Measurements from ENCODE around the gene TNFRSF25. TPM values are rescaled to one million over a fixed set of nuclear protein-coding genes. Genes with fewer than 3 reads are reported as not detected.

Gene TNFRSF25
- total RNA-seq, 1 experiment from 2014 or later: 19.4 TPM

DNA sequence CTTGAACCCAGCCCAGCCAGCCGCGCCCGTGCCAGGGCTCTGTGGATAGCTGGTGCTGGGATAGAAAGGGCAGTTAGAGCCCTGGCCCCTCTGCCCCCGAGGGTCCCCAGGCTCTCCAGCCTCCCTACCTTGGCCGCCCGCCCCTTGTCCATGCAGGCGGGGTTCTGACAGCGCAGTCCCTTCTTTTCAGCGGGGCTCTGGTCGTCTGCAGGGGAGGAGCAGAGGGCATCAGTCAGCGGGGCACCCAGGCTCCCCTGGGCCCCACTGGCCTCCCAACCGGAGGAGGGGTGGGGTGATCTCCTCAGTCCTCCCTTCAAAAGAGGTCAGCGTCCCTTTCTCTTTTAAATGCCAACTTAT is 30.4 kb upstream of the TNFRSF25 start:
- H3K27me3 Mint-ChIP-seq (ENCODE audit: low read depth): peaks cover 34% of the 10 kb centered on the region
- no peak overlapping the region for H2BK12ac ChIP-seq (ENCODE audit: insufficient read length, low read depth, low read length)
- no peak overlapping the region for H4K91ac ChIP-seq (ENCODE audit: insufficient read length, low read depth, low read length)
- no peaks in the 10 kb centered on the region for H3K79me1 ChIP-seq (ENCODE audit: insufficient read depth, low read depth, low read length, poor library complexity, severe bottlenecking)
- H3K23ac ChIP-seq (ENCODE audit: insufficient read length, low read depth, low read length): no peak overlapping the region
- no peak overlapping the region for H3K27ac Mint-ChIP-seq
- peaks cover 24 to 25% of the 10 kb centered on the region in 2 experiments for H3K4me1 Mint-ChIP-seq
- no peak overlapping the region for H3K14ac ChIP-seq (ENCODE audit: insufficient read depth, low read length)
- no peak overlapping the region for H4K5ac ChIP-seq (ENCODE audit: insufficient read length, low read depth, low read length)
- no peak for DNase-seq
- H3K27ac ChIP-seq (ENCODE audit: insufficient read length, low read depth, low read length): no peak overlapping the region
- TF ChIP-seq, protein P1, sequence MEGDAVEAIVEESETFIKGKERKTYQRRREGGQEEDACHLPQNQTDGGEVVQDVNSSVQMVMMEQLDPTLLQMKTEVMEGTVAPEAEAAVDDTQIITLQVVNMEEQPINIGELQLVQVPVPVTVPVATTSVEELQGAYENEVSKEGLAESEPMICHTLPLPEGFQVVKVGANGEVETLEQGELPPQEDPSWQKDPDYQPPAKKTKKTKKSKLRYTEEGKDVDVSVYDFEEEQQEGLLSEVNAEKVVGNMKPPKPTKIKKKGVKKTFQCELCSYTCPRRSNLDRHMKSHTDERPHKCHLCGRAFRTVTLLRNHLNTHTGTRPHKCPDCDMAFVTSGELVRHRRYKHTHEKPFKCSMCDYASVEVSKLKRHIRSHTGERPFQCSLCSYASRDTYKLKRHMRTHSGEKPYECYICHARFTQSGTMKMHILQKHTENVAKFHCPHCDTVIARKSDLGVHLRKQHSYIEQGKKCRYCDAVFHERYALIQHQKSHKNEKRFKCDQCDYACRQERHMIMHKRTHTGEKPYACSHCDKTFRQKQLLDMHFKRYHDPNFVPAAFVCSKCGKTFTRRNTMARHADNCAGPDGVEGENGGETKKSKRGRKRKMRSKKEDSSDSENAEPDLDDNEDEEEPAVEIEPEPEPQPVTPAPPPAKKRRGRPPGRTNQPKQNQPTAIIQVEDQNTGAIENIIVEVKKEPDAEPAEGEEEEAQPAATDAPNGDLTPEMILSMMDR (conservative IDR thresholded peaks at IDR 0.05): no peak
- no peak overlapping the region for H3K56ac ChIP-seq (ENCODE audit: insufficient read length, low read depth, low read length)
- H3K4me3 Mint-ChIP-seq: peak overlapping the region; percentile 68 to 83
- H2BK120ac ChIP-seq (ENCODE audit: low read depth, low read length, poor library complexity, severe bottlenecking): no peak overlapping the region
- H3K9ac ChIP-seq (ENCODE audit: extremely low read depth, insufficient read length, low read length): no peak overlapping the region
- H3K4me2 ChIP-seq (ENCODE audit: insufficient read depth, insufficient read length, low read length): peak overlapping the region; percentile 57
- H3K36me3 Mint-ChIP-seq (ENCODE audit: insufficient read depth in 1 of 3, low read depth in 3 of 3): peaks cover 0 to 4% (median 0%) of the 10 kb centered on the region in 3 experiments; a peak in 2 of 7 replicates
- WGBS (ENCODE audit: extremely low coverage, insufficient read length, low lambda C conversion rate): no CpG with 5 or more reads among the region's 13 CpGs
- no peaks in the 10 kb centered on the region for H4K20me1 ChIP-seq (ENCODE audit: control insufficient read depth, insufficient read depth, insufficient read length)
- no peak overlapping the region for H4K8ac ChIP-seq (replicated peaks; ENCODE audit: insufficient read length, low read depth, low read length)
- H2AK5ac ChIP-seq (ENCODE audit: insufficient read length, low read length): no peak overlapping the region
- no peaks in the 10 kb centered on the region for H3K9me3 ChIP-seq (ENCODE audit: control insufficient read depth, low read depth, low read length)
- H3K18ac ChIP-seq (ENCODE audit: insufficient read length, low read depth, low read length): no peak overlapping the region
- H3K4me1 ChIP-seq (ENCODE audit: insufficient read depth, low read length): peaks cover 4% of the 10 kb centered on the region; the same call in 1 of the 2 replicates
- H3K79me2 ChIP-seq (ENCODE audit: insufficient read depth, low read length): no peaks in the 10 kb centered on the region
- no peak overlapping the region for H2BK15ac ChIP-seq (ENCODE audit: low read depth, low read length)
- H2BK5ac ChIP-seq (ENCODE audit: insufficient read length, low read length): no peak overlapping the region
- H3K23me2 ChIP-seq (ENCODE audit: insufficient read length, low read depth, low read length, poor library complexity, severe bottlenecking): peaks cover 11% of the 10 kb centered on the region
- H2AFZ ChIP-seq (ENCODE audit: low read length): no peak overlapping the region
- no peaks in the 10 kb centered on the region for H3K9me3 Mint-ChIP-seq
- H3T11ph ChIP-seq (ENCODE audit: low read length): no peak overlapping the region
- H3K4ac ChIP-seq (ENCODE audit: low read depth, low read length): no peak overlapping the region
- H2BK20ac ChIP-seq (ENCODE audit: low read depth, low read length, poor library complexity, severe bottlenecking): no peak overlapping the region
- H3K27me3 ChIP-seq (ENCODE audit: insufficient read depth, low read length): no peaks in the 10 kb centered on the region

Measured in H9 (cell line).